ENCODE measurements around the gene GSDMA.

GSDMA gene

DNA sequence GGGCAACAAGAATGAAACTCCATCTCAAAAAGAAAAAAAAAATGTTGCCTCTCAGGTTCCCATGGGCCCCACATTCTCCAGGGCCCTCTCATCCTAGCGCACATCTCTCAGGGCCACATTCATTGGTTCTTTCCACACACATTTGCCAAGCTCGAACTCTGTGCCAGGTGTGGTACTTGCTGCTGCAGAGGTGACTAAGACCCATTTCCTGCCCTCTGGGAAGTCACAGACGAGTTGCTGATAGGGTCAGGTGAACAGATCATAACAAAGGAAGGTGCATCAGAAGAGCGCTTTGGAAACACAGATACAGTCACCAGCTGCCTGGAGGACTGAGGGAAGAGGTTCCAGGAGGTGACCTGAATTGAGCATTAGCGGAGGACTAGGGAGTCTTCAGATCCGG, 1.0 kb downstream of the GSDMA start:
- peak; percentile 45 for DNase-seq

GRCh38 chr17:39965017-39965699, 2.4 kb downstream of the GSDMA start:
- no peak for DNase-seq

DNA sequence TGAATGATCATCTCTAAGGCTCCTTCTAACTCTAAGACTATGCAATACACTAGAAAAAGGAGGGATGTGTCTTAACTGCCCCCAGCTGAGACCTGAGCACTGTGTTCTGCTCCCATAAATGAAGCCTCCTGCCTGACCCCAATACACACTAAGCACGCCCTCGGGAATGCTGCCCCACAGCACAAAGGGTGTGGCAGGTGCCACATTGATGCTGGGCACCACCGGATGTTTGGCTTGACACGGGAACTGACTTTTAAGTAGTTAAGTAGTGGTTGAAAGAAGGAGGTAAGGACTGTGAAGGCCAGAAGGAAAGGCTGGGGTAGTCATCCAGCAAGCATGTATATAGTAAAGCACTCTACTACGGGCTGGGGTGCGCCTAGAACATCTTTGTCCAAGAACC, 4.0 kb downstream of the GSDMA start:
- DNase-seq: no peak

DNA sequence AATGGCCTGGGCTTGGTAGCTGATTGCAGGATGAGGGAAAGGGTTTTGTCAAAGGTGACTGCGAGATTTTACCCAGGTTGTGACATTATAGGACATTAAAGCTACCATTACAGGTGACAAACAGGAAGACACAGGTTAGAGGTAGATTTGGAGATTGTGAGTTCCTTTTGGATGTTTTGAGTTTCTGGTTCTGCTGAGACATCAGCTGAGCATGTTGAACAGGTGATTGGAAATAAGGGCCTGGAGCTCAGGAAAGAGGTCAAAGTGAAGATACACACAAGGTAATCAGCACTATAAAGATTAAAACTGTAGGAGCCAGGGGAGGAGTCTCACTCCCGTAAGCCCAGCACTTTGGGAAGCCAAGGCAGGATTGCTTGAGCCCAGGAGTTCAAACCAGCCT, 6.0 kb downstream of the GSDMA start:
- no peak for DNase-seq

GRCh38 chr17:39969375-39969774, 6.6 kb downstream of the GSDMA start:
- no peak for DNase-seq

DNA sequence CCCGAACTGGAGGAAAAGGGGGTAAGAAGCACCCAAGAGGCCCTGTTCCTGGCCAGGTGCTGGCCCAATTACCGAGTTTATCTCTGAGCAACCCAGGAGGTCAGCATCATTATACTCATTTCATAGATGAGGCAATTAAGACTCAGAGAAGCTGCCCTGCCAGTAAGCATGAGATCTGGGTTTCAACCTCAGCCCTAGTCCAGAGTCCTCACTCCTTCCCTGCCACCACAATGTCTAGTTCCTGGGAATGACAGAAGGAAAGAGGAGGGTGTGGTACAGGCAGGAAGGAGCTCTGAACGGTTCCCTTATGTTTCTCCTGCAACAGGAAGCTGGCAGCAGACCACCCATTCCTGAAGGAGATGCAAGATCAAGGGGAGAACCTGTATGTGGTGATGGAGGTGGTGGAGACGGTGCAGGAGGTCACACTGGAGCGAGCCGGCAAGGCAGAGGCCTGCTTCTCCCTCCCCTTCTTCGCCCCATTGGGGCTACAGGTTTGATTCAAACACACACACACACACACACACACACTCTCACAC, 7.4 kb downstream of the GSDMA start:
- no peak for DNase-seq

GRCh38 chr17:39971076-39971603, 8.3 kb downstream of the GSDMA start:
- DNase-seq: no peak

- DNase-seq: no peak
Observed at GRCh38 chr17:39972271-39972670, 9.5 kb downstream of the GSDMA start.

DNA sequence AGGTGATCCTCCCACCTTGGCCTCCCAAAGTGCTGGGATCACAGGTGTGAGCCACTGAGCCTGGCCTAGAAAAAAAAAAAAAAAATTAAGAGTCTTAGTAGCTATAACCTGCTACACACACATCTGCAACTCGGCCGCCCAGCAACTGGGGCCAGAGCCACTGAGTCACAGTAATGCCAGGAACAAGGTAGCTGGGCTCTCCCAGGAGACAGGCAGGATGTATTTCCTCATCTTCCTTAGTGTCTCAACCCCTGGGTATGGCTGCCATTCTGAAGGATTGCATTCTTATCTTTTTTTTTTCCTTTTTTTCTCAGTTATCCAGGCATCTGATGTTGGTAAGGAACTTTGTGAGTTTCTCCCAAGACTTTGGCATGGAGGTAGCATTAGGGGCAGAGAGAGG, 10.7 kb downstream of the GSDMA start:
- no peak for DNase-seq

DNA sequence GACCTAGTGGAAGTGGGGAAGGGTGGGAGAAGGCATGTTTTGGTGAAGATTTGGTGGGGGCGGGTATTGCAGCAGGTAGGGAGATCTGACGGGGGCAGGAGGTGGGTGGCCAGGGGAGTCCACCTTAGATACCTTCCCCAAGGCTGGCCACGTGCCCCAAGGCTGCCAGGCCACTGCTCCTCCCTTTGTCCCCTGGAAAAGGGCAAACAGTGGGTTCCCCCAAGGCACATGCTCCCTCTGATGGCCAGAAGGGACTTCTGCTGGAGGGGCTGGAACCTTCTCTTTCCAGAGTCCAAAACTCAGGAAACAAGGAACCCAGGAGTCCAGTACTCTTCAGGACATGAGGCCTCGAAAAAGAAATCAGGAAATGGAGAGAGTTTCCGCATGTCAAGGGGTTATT, 11.6 kb downstream of the GSDMA start:
- no peak for DNase-seq

DNA sequence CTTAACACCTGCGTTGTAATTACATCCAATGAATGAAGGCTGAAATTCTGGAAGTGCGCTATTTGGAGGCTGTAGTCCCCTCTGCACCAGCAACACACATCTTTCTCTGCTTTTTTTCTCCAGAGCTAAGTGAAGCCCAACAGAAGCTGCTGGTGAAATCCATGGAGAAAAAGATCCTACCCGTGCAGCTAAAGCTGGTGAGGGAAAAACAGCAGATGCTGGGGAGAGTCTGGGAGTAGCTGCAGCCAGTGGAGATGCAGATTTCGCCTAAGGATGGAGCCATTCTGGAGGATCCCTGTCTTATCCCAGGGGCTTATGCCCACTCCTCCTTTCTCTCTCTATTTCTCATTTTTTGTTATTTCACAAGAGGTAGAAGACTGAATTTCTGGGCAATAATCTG, 13.0 kb downstream of the GSDMA start:
- no peak for DNase-seq

- no peak for DNase-seq
Observed at GRCh38 chr17:39979016-39979670, 16.3 kb downstream of the GSDMA start.

- no peak for DNase-seq
Observed at GRCh38 chr17:39979893-39980350, 17.1 kb downstream of the GSDMA start.

DNA sequence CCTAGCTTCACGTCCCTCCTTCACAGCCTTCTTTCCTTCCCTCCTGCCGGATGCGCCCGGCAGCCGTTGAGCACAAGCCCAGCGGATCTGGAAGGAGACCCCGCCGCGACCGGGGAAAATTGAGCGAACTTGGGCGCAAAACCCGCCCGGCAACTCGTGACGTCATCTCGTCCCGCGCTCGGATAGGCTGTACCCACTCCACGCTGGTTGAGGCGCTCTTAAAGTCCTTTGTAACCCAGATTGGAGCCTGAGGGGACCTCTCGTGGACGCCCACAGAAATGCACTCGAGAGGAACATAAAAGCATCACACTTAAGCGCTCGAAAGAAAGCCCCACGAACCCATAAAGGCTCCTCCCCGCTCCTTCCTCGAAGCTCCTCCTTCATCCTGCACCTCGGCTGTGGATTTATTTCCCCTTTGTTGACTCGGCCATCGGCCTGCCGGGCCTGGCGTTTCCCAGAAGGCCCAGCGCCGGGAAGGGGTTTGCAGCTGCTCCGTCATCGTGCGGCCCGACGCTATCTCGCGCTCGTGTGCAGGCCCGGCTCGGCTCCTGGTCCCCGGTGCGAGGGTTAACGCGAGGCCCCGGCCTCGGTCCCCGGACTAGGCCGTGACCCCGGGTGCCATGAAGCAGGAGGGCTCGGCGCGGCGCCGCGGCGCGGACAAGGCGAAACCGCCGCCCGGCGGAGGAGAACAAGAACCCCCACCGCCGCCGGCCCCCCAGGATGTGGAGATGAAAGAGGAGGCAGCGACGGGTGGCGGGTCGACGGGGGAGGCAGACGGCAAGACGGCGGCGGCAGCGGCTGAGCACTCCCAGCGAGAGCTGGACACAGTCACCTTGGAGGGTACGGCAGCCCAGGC, 17.8 kb downstream of the GSDMA start, which contains the start of gene PSMD3:
Gene PSMD3 (plus strand): TSS at position 457 of the 856 bp plus-strand sequence. CDS start 164 bp downstream, at position 621.
- DNase-seq: peak; percentile 98

DNA sequence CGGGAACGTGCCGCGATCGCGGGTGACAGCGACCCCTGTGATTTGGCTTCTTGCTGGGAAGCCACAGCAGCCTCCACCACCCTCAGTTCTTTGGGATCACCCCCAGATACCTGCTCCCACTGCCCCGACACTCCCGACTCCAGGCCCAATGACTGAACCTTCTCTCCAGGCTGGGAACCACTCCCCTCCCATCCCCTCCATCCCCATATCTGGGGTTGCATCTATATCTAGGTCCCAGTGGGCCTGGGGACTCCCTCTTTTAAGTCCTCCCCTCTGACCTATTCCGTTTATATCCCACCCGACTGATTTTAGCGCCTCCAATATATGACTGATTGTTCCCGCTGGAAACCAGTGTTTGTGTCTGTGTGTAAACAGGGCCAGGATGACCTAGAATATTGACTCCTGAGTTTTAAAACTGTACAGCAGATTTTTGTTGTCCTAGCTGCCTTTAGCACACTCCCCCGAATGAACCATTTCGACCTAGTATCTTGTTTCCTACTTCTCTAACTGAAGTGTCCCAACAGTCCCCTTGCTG, 18.5 kb downstream of the GSDMA start:
- DNase-seq: no peak

GRCh38 chr17:39981766-39982375, 19.1 kb downstream of the GSDMA start:
- DNase-seq: no peak

- no peak for DNase-seq
Observed at GRCh38 chr17:39988206-39988810, 25.5 kb downstream of the GSDMA start.

DNA sequence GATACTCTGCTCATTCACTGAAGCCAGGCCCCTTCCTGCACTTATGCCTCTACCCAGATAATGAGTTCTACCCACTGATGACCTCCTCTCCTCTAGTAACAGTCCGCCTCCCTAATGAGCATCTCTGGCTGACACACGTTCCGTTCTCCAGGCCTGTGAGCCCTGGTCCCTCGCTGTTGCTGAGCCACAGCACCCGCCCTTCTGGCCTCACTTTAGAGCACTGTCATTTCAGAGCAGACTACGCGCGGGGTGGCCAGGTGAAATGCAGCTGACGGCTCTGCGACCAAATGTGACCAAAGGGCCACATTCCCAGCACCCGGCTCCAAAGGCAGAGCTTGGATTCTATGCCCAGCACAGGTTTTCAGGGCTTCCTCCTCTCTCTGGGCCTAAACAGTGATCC, 31.6 kb downstream of the GSDMA start:
- no peak for DNase-seq

DNA sequence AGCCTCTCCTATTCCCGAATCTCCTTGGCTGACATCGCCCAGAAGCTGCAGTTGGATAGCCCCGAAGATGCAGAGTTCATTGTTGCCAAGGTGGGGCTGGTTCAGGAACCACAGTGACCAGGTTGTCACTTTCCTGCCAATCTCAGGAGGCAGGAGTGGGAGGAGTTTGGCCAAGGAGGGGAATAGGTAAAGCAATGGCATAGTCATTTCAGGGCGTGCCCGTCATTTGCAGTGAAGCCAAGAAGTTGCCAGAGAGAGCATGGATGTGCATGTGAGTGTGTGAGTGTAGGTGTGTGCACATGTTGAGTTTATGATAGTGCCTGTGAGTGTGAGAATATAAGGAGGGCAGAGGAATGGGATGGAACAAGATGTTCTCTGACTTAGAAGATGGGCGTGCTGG, 32.6 kb downstream of the GSDMA start:
- no peak for DNase-seq

DNA sequence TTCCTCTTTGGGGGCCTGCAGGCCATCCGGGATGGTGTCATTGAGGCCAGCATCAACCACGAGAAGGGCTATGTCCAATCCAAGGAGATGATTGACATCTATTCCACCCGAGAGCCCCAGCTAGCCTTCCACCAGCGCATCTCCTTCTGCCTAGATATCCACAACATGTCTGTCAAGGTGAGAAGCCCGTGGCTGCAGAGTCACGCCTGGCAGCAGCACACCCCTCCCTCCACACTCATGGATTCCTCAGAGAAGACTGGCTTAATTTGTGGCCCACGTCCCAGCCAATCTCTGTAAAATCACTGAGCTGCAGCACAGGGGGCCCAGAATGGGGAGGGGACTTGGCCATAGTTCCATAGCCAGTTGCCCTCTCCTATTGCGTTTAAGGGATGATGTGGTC, 33.4 kb downstream of the GSDMA start:
- no peak for DNase-seq

- DNase-seq: no peak
Observed at GRCh38 chr17:39996800-39997199, 34.0 kb downstream of the GSDMA start.

- DNase-seq: no peak
Observed at GRCh38 chr17:39997543-39997942, 34.7 kb downstream of the GSDMA start.

All from stimulated activated CD4-positive, alpha-beta T cell treated with anti-CD3 and anti-CD28 coated beads, Interleukin-1b, Interleukin-23, amount 100 ng/mL, for 48 hours (primary cell).